ENCODE measurements around the gene RASA3.

- TF ChIP-seq EZH2 (IDR thresholded peaks at IDR 0.05; ENCODE audit: low read length, unreplicated experiment) (no peak), CTCF (conservative IDR thresholded peaks at IDR 0.05; ENCODE audit: low read depth, low read length) (no peak), EZH2phosphoT487 (IDR thresholded peaks at IDR 0.05; ENCODE audit: borderline replicate concordance, low read length) (no peak)
Observed at GRCh38 chr13:114022876-114023275, 109.5 kb downstream of the RASA3 start.
